Anterior cingulate cortex (tissue), 58 donors: Measurements from ENCODE around the gene RCVRN.

Source experiments
- DNase-seq, 58 donors: peaks; one replicate each; lab custom pipeline; 2025; lab: John Stamatoyannopoulos, UW

The RCVRN gene

DNA sequence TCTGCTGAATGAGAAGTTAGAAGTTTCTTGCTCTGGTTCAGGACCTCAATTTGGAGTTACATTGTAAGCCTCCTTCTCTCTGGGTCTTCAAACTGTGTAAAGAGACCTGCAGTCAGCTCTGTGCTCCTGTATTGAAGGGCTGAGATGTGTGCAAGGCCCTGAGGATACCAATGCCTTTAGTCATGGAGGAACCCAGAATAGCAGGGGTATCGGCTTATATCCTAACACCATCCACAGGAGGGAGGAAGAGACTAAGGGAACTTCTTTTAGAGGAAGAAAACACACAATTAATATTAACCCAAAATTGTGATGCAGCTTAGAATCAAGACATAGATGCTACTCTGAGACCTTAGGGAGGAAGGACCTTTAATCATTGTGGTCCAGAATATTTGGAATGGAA is 42.9 kb downstream of the RCVRN start:
- no peak for DNase-seq

DNA sequence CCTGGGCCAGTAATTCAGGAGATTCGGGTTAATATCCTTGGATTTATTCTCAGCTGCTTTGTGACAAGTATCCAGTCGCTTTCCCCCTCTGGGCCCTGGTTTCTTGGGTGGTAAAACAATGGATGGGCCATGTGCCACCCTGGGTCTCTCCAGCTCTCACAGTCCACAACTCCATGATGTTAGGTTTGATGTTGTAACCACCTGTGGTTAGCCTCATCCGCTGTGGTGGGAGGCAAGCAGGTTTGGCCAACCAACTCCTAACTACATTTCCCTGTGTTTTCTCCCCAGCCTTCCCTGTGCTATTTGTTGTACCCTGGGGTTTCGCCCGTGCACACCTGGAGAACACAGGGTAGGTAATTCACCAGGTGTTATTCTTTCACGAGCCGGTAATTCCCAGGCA is 44.2 kb downstream of the RCVRN start:
- no peak for DNase-seq

DNA sequence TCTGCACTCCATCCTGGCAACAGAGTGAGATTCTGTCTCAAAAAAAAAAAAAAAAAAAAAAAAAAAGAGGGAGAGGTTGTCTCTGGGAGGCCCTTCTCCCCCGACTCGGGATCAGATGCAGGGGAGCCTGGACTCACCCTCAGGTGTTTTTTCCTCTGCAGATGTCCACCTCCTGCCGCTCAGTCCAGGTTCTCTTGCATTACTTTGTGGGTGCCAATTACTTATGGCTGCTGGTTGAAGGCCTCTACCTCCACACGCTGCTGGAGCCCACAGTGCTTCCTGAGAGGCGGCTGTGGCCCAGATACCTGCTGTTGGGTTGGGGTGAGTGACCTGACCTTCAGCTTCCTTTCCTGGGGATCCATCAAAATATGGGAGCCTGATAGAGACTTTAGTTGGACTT is 45.3 kb downstream of the RCVRN start:
- DNase-seq: no peak

DNA sequence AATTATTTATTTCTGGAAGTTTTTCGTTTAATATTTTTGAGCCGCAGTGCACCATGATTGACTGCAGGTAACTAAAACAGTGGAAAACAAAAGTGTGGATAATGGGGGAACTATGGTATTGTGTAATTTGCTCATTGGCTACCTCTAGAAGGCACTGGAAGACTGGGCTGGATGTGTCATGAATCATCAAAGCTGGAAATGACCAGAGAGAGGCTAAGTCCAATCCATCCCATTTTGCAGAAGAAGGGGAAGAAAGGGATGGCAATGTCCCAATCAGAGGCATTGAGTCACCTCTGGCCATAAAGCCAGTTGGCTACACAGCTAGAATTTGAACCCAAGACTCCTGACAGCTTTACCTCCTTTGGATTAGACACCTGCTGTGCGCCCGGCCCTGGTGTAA is 50.0 kb downstream of the RCVRN start:
- DNase-seq: no peak

DNA sequence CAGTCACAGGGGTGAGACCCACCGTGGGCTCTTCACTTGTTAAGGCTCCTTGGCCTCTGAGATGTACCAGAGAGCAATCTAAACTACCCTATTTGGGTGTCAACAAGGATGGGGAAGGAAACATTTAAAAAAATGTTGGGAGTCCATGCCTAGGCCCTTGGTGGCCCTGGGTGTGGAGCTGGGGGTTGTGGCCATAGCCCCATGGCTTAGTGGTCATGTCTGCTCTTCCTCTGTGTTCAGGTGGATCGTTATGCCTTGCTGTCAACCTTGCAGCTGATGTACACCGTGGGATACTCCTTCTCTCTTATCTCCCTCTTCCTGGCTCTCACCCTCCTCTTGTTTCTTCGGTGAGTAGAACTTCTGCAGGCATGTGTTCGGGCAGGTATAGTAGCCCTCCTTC is 50.8 kb downstream of the RCVRN start:
- DNase-seq: no peak

DNA sequence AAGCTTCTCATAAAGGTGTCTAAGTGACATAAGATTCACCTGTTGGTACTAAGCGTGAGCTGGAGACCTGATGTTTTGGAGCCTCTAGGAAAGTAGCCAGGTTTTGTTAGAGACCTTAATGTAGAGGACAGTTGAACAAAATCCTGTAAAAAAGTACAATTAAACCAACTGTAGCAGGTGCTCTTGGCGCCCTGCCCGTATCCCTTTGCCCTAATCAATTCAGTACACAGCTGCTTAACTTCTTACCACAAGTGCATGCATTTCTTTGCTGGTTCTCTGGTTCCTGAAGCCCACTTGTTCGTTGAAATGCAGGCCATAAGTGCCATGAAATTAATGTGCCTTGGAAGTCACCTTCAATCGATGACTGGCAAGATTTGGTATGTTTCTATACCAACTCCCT is 54.9 kb downstream of the RCVRN start:
- DNase-seq: no peak
